Measurements from ENCODE around the gene PAPOLA.
"Not testable (repeated sequence)": the region's sequence is repeated elsewhere in the genome, so short reads cannot be mapped to it uniquely, and the experiment has no call there.

Gene PAPOLA

GRCh38 chr14:96461950-96462798, 40.0 kb upstream of the PAPOLA start:
- no peak overlapping the region for H2AFZ ChIP-seq
- H3K4me3 ChIP-seq (ENCODE audit: low read depth, low read length) = no peak overlapping the region
- H3K27me3 ChIP-seq (ENCODE audit: control insufficient read depth, insufficient read depth, low read length) = no peaks in the 10 kb centered on the region
- H3K79me2 ChIP-seq = no peaks in the 10 kb centered on the region
- no peaks in the 10 kb centered on the region for H3K9me3 ChIP-seq (ENCODE audit: control insufficient read depth, low read length)
- TF ChIP-seq CTCF (IDR thresholded peaks at IDR 0.05) = no peak
- H3K4me2 ChIP-seq (ENCODE audit: low read length) = no peak overlapping the region
- no peaks in the 10 kb centered on the region for H3K36me3 ChIP-seq (ENCODE audit: control insufficient read depth, insufficient read depth, low read length)
- H3K9ac ChIP-seq = no peak overlapping the region
- no peak overlapping the region for H3K27ac ChIP-seq
- no peaks in the 10 kb centered on the region for H3K4me1 ChIP-seq

GRCh38 chr14:96464136-96464535, 38.0 kb upstream of the PAPOLA start:
- Histone ChIP-seq H3K36me3 (ENCODE audit: control insufficient read depth, insufficient read depth, low read length) (no peaks in the 10 kb centered on the region), H3K4me3 (ENCODE audit: low read depth, low read length) (no peak overlapping the region), H2AFZ (no peak overlapping the region), H3K9me3 (ENCODE audit: control insufficient read depth, low read length) (no peaks in the 10 kb centered on the region), H3K27me3 (ENCODE audit: control insufficient read depth, insufficient read depth, low read length) (no peaks in the 10 kb centered on the region), H3K4me2 (ENCODE audit: low read length) (no peak overlapping the region), H3K27ac (no peak overlapping the region), H3K9ac (no peak overlapping the region), H3K79me2 (no peaks in the 10 kb centered on the region), H3K4me1 (no peaks in the 10 kb centered on the region)
- TF ChIP-seq CTCF (IDR thresholded peaks at IDR 0.05) = no peak

GRCh38 chr14:96466918-96467317, 35.3 kb upstream of the PAPOLA start:
- Histone ChIP-seq H3K27me3 (ENCODE audit: control insufficient read depth, insufficient read depth, low read length) (no peaks in the 10 kb centered on the region), H3K4me3 (ENCODE audit: low read depth, low read length) (no peak overlapping the region), H3K4me1 (no peaks in the 10 kb centered on the region), H2AFZ (no peak overlapping the region), H3K9me3 (ENCODE audit: control insufficient read depth, low read length) (no peaks in the 10 kb centered on the region), H3K9ac (no peak overlapping the region), H3K27ac (no peak overlapping the region), H3K4me2 (ENCODE audit: low read length) (no peak overlapping the region), H3K79me2 (no peaks in the 10 kb centered on the region), H3K36me3 (ENCODE audit: control insufficient read depth, insufficient read depth, low read length) (no peaks in the 10 kb centered on the region)
- no peak for TF ChIP-seq CTCF (IDR thresholded peaks at IDR 0.05)

- H3K27me3 ChIP-seq (ENCODE audit: control insufficient read depth, insufficient read depth, low read length) = no peaks in the 10 kb centered on the region
- H3K79me2 ChIP-seq = no peaks in the 10 kb centered on the region
- no peak overlapping the region for H3K4me2 ChIP-seq (ENCODE audit: low read length)
- H2AFZ ChIP-seq = no peak overlapping the region
- no peaks in the 10 kb centered on the region for H3K9me3 ChIP-seq (ENCODE audit: control insufficient read depth, low read length)
- H3K9ac ChIP-seq = no peak overlapping the region
- no peak overlapping the region for H3K27ac ChIP-seq
- no peak overlapping the region for H3K4me3 ChIP-seq (ENCODE audit: low read depth, low read length)
- H3K36me3 ChIP-seq (ENCODE audit: control insufficient read depth, insufficient read depth, low read length) = no peaks in the 10 kb centered on the region
- no peaks in the 10 kb centered on the region for H3K4me1 ChIP-seq
- no peak for TF ChIP-seq CTCF (IDR thresholded peaks at IDR 0.05)
These were observed 31.9 kb upstream of the PAPOLA start for GRCh38 chr14:96470331-96470730.

- not testable (repeated sequence) for H3K9me3 ChIP-seq (ENCODE audit: control insufficient read depth, low read length)
These were observed 31.2 kb upstream of the PAPOLA start for GRCh38 chr14:96470967-96471366.

More at GRCh38 chr14:96470967-96471366, 31.2 kb upstream of the PAPOLA start:
- H3K27ac ChIP-seq; H3K4me3 ChIP-seq (ENCODE audit: low read depth, low read length); H3K36me3 ChIP-seq (ENCODE audit: control insufficient read depth, insufficient read depth, low read length); H3K27me3 ChIP-seq (ENCODE audit: control insufficient read depth, insufficient read depth, low read length); H2AFZ ChIP-seq; H3K79me2 ChIP-seq; H3K9ac ChIP-seq; H3K4me1 ChIP-seq; H3K4me2 ChIP-seq (ENCODE audit: low read length): not testable (repeated sequence)
